Testis (tissue), 2 donors: ENCODE results near the gene UGT1A8.
"Not testable (repeated sequence)": the region's sequence is repeated elsewhere in the genome, so short reads cannot be mapped to it uniquely, and the experiment has no call there.

ENCODE experiments used
- POLR2A ChIP-seq: fragments of 450-650 bp; IDR thresholded peaks from one replicate; pipeline ENCODE4 v1.6.1; 2017; ENCODE audit warnings: antibody characterized with exemption, mild to moderate bottlenecking, moderate library complexity
- TF ChIP-seq, protein P1 (sequence below), 3 experiments: fragments of 450-650 bp in 2 of 3; fragments of 200-600 bp in 1 of 3; sonication (generic) in 1 of 3; IDR thresholded peaks; one replicate each; pipeline ENCODE4 v1.5.1; 2016 to 2019; ENCODE audit warnings: antibody characterized with exemption in 3 of 3, mild to moderate bottlenecking in 2 of 3, moderate library complexity in 1 of 3

DNA sequence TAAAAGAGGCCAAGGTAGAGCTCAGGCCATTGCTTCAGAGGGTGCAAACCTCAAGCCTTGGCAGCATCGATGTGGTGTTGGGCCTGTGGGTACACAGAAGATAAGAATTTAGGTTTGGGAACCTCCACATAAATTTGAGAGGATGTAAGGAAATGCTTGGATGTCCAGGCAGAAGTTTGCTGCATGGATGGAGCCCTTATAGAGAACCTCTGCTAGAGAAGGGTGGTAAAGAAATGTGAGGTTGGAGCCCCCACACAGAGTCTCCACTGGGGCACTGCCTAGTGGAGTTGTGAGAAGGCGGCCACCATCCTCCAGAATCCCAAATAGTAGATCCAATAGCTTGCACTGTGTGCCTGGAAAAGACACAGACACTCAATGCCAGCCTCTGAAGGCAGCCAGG is 133.3 kb downstream of the UGT1A8 start:
- TF ChIP-seq, protein P1, sequence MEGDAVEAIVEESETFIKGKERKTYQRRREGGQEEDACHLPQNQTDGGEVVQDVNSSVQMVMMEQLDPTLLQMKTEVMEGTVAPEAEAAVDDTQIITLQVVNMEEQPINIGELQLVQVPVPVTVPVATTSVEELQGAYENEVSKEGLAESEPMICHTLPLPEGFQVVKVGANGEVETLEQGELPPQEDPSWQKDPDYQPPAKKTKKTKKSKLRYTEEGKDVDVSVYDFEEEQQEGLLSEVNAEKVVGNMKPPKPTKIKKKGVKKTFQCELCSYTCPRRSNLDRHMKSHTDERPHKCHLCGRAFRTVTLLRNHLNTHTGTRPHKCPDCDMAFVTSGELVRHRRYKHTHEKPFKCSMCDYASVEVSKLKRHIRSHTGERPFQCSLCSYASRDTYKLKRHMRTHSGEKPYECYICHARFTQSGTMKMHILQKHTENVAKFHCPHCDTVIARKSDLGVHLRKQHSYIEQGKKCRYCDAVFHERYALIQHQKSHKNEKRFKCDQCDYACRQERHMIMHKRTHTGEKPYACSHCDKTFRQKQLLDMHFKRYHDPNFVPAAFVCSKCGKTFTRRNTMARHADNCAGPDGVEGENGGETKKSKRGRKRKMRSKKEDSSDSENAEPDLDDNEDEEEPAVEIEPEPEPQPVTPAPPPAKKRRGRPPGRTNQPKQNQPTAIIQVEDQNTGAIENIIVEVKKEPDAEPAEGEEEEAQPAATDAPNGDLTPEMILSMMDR (IDR thresholded peaks at IDR 0.05) = not testable (repeated sequence)
- not testable (repeated sequence) for TF ChIP-seq POLR2A
